H1 (cell line): Measurements from ENCODE around the gene COL6A1. TPM values are rescaled to one million over a fixed set of nuclear protein-coding genes. Genes with fewer than 3 reads are reported as not detected.

Source experiments
- CREB1 ChIP-seq: IDR thresholded peaks from 2 replicates; pipeline ENCODE4 v1.6.1; 2012; ENCODE audit warnings: inconsistent platforms
- JUN ChIP-seq: IDR thresholded peaks from 2 replicates; pipeline ENCODE4 v1.6.1; 2011; ENCODE audit warnings: low read depth, mild to moderate bottlenecking, improper control_type of control experiment, low read length
- RBBP5 ChIP-seq: IDR thresholded peaks from 2 replicates; pipeline ENCODE4 v1.7.1; 2012; ENCODE audit warnings: low read depth, mild to moderate bottlenecking, inconsistent platforms, low read length, moderate library complexity, borderline replicate concordance
- SIX5 ChIP-seq: IDR thresholded peaks from 2 replicates; pipeline ENCODE4 v1.6.1; 2011; ENCODE audit warnings: mild to moderate bottlenecking, low read depth, low read length
- SP1 ChIP-seq: IDR thresholded peaks from 2 replicates; pipeline ENCODE4 v1.6.1; 2011; ENCODE audit warnings: low read depth, low read length
- YY1 ChIP-seq: IDR thresholded peaks from 2 replicates; pipeline ENCODE4 v1.6.1; 2011; ENCODE audit warnings: low read depth, mild to moderate bottlenecking, low read length
- polyA plus RNA-seq, 7 experiments: library from polyadenylated mRNA; depleted of rRNA in 3 of 7; stranded (reverse) in 5 of 7; unstranded in 2 of 7; fragments of >200 nt in 5 of 7; fragments of 200-250 nt in 2 of 7; gene quantifications; 1 replicate in 5 of 7; 2 replicates in 1 of 7; 4 replicates in 1 of 7; pipeline versions ENCODE4 v1.2.1 to v1.2.3, GENCODE V29; 2011 to 2013; ENCODE audit warnings: missing spikeins in 2 of 7, mixed read lengths in 2 of 7
- total RNA-seq: library from RNA; stranded (reverse); fragmentation: NEBNext Ultra II Directional; extraction: Animal tissue kit (Norgen Biotek cat#: 25700); gene quantifications from 2 replicates; pipeline ENCODE4 v1.2.1, GENCODE V29; 2021

The COL6A1 gene
- total and polyA plus RNA-seq, 2 of the 8 experiments (the other 6 are each of a cell fraction or from before 2014, with no cell fraction given): 100 to 115 TPM

DNA sequence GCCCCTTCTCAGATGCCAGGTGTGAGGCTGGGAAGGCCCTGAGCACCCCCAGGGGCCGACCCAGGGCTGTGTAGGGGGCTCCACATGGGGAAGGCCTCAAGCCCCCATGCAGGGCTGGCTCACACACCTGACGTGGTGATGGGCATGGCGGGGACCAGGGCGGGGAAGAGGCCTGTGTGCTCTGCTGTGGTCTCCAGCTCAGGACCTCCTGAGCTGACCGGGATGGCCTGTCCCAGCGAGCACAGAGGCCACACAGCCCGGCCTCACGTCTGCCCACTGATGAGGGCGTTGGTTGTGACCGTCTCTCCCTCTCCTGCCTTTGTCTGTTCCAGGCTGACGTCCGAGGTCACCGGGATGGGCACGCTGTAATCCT, 40.2 kb upstream of the COL6A1 start (continued):
- TF ChIP-seq RBBP5 (no peak), YY1 (no peak), SP1 (no peak), JUN (no peak), SIX5 (no peak), CREB1 (no peak)
